AG20443 (cell line): Measurements from ENCODE around the gene PRR20D.
"Not testable (repeated sequence)": the region's sequence is repeated elsewhere in the genome, so short reads cannot be mapped to it uniquely, and the experiment has no call there.

Experiments used
- DNase-seq: peaks from one replicate; pipeline ENCODE4 v3.0.0; 2012; ENCODE audit warnings: low spot score, mixed read lengths

The PRR20D gene

GRCh38 chr13:57160332-57160731 is at the start of gene PRR20D:
TSS of gene PRR20D (plus strand) at chr13:57160632. CDS start at chr13:57161019, 387 bp downstream.
- not testable (repeated sequence) for DNase-seq

- no peak for DNase-seq
Measured at GRCh38 chr13:57114945-57115344, 45.5 kb upstream of the PRR20D start.

GRCh38 chr13:57123681-57124080 is 36.8 kb upstream of the PRR20D start:
- DNase-seq: no peak

- no peak for DNase-seq
Measured at GRCh38 chr13:57128909-57129308, 31.5 kb upstream of the PRR20D start.

DNA sequence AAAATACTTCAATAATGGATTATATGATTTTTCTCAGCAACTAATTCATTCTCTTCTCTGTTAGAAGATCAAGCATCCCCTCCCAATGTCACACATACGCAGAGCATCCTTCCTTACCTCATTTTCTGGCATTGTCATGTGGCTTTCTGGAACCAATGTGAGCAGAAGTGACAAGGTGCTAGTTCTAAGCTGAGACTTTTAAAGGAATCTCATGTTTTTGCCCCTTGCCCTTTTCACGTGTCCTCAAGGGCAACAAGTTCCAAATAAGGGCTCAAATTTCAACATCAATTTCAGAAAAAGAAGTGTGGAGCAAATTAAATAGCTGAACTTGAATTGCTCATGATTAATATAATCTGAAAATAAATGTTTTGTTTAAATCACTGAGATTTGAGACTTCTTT is 24.3 kb upstream of the PRR20D start:
- DNase-seq: no peak

GRCh38 chr13:57137585-57137984 is 22.8 kb upstream of the PRR20D start:
- DNase-seq: no peak

DNA sequence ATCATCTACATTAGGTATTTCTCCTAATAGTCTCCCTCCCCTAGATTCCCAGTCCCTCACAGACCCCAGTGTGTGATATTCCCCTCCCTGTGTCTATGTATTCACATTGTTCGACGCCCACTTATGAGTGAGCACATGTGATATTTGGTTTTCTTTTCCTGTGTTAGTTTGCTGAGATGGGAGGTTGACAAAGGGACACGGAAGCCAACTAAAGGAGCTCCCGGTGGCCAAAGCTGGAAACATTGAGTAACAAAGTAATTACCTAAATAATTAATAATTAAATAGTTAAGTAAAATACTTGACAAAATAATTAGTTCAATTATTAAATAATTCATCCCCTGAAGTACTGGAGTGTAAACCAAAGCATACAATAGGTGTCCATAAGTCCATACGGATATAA is 21.4 kb upstream of the PRR20D start:
- no peak for DNase-seq

DNA sequence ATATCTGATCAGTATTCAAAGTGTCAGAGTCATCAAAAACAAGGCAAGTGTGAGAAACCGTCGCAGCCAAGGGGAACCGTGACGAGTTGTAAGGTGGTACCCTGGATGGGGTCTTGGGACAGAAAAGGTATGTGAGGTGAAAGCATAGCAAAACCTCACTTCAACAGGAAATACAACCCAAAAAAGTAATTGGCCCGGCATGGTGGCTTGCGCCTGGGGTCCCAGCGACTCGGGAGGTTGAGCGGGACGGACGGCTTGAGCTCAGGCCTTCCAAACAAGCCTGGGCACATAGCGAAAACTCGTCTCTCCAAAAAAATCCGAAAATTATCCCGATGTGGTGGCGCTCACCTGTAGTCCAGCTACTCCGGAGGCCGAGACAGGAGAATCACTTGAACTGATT is 20.7 kb upstream of the PRR20D start:
- DNase-seq: not testable (repeated sequence)

DNA sequence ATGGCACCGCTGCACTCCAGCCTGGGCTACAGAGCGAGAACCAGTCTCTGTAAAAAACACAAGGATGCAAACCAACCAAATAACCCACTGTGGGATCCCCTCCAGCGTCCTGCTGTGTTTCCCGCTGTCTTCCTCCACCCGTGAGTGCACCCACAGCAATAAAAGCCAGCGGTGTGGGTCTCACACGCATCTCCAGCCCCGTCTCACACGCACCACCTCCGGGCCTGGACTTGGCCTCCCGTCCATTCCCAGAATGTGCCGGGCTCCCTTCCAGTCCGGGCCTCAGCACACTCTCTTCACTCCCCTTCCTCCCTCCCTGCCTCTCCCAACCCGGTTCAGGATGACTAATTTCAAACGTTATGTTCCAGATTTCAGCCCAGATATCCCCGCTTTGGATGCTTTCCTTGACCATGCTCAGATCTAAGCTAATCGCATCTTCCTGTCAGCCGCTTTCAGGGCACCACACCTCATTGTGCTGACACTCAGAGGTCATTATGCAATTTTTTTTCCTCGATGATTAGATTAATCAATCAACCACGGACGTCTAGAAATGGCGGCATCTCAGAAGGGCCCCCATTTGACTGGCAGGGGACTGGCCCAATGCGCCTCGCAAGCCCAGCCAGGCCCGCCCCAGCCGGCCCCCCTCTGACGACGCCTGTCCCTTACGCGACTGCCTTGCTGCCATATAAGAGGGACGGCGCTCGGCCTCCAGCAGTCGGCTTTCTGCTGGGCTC is 20.0 kb upstream of the PRR20D start, which contains the start of gene PRR20A:
Gene PRR20A, plus strand, starts transcription at position 684 of the 734 bp plus-strand sequence. CDS start 387 bp downstream, outside the sequence.
- DNase-seq: not testable (repeated sequence)

- not testable (repeated sequence) for DNase-seq
Measured at GRCh38 chr13:57147188-57147587, 13.2 kb upstream of the PRR20D start, which contains the start of gene PRR20B. TSS of gene PRR20B (plus strand) at chr13:57147488. CDS start at chr13:57147875, 387 bp downstream.

DNA sequence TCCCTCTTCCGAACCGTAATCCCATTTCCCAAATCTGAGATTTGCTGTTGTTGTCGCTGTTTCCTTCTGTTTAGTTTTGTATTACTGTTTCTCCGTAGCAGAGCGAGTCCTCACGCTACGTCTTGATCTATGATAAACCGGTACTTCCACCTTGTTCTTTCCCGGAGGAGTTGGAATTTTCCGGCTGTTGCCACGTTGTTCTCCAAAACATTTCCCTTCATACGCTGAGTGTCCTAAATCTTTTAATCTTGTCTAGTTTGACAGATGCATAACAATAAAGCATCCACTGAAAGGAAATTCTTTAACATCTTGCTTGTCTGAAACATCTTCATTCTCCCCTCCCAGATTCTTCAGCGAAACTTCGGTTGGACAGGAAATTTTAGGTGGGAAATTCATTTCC is 12.3 kb upstream of the PRR20D start:
- not testable (repeated sequence) for DNase-seq

DNA sequence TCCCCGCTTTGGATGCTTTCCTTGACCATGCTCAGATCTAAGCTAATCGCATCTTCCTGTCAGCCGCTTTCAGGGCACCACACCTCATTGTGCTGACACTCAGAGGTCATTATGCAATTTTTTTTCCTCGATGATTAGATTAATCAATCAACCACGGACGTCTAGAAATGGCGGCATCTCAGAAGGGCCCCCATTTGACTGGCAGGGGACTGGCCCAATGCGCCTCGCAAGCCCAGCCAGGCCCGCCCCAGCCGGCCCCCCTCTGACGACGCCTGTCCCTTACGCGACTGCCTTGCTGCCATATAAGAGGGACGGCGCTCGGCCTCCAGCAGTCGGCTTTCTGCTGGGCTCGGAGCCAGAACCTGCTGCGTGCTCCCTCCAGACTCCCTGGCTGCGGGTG is 6.7 kb upstream of the PRR20D start, which contains the start of gene PRR20C:
Gene PRR20C, plus strand, starts transcription at position 301 of the 400 bp plus-strand sequence. CDS start 387 bp downstream, outside the sequence.
- not testable (repeated sequence) for DNase-seq

DNA sequence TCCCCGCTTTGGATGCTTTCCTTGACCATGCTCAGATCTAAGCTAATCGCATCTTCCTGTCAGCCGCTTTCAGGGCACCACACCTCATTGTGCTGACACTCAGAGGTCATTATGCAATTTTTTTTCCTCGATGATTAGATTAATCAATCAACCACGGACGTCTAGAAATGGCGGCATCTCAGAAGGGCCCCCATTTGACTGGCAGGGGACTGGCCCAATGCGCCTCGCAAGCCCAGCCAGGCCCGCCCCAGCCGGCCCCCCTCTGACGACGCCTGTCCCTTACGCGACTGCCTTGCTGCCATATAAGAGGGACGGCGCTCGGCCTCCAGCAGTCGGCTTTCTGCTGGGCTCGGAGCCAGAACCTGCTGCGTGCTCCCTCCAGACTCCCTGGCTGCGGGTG is 6.5 kb downstream of the PRR20D start, which contains the start of gene PRR20E:
Gene PRR20E, plus strand, starts transcription at position 301 of the 400 bp plus-strand sequence. CDS start 387 bp downstream, outside the sequence.
- DNase-seq: not testable (repeated sequence)

GRCh38 chr13:57191667-57192066 is 31.2 kb downstream of the PRR20D start:
- no peak for DNase-seq

GRCh38 chr13:57212989-57213388 is 52.6 kb downstream of the PRR20D start:
- no peak for DNase-seq
